GM21529 (cell line): ENCODE measurements around the gene STRN.

Experiments
- ATAC-seq: cut with Tn5 transposase; IDR thresholded peaks from one replicate; pipeline ENCODE4 v1.9.1; 2021; ENCODE audit not compliant: unreplicated experiment

STRN gene

DNA sequence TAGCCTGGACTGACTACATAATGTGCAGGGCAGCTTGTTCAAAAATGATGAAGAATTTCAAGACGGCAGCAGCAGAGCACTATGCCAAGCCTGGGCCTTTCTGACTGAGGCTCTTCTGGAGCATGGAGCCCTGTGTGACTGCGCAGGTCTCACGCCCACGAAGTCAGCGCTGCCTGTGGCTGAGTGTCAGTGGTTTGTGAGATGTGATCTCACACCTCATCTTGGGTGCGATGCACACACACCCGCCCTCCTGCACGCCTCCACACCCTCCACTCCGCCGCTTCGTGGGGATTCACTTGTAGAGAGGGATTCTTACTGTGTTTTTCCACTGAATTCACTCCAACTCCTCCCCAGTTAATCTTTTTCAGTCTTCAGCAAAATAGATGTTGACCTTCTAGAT is 166.0 kb downstream of the STRN start:
- no peak for ATAC-seq

DNA sequence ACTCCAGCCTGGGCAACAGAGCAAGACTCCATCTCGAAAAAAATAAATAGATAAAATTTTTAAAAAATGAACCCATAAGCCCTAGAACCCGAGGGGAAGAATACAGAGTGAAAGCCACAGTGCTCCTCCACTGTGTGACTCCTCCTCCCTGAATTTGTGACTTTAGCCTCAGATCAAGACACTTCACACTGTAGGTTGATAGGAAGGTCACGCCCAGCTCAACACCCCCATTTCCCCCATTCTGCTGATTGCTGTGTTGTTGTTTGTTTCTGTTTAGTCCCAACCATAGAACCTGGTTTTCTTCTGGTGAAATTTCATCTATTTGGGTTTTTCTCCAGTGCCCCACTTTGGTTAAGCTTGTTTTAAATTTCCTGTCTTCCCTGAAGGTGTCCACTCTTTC is 167.6 kb downstream of the STRN start:
- no peak for ATAC-seq

DNA sequence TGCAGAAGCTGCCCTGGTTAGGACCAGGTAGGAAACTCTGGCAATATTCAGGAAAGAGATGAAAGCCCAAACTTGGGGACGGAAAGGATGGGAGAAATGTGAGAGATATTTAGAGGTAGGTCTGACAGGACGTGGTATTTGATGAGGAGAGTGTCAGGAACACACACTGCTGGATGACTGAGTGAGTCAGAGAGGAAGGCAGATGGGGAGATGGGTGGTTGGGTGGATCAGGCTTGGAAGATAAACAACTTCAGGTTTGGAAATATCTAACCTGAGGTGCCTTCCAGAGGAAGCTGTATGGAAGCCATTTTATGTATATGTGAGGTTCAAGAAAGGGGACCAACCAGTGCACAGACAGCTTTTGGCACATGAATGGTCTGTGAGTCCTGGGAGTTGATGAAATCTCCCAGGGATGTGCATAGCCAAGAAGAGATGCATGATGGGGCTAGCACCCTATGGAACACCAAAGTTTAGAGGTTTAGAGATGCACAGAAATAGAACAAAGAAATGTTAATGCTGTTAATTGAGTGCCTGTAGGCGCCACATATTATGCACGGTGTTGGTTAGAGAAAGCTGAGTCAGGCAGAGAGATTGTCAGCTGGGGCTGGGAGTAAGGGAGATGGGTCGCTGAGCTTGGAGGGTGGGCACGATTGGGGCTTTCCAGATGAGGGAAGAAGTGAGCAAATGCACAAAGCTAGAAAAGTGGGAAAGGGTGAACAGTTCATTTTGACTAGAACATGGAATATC is 168.8 kb downstream of the STRN start:
- ATAC-seq = no peak
